Stomach (tissue), 4 donors: Measurements from ENCODE around the gene RBP7.

ENCODE experiments used
- EP300 ChIP-seq: sonication (generic); formaldehyde crosslinking; IDR thresholded peaks from one replicate; pipeline ENCODE4 v1.6.1; 2017; ENCODE audit warnings: antibody characterized with exemption
- POLR2A ChIP-seq, 4 donors: fragments of 450-650 bp; IDR thresholded peaks; one replicate each; pipeline ENCODE4 v1.6.1; 2016; ENCODE audit warnings: antibody characterized with exemption in 4 of 4, control low read depth in 2 of 4, mild to moderate bottlenecking in 1 of 4, moderate library complexity in 1 of 4
- POLR2AphosphoS5 ChIP-seq, 3 donors: sonication (generic); formaldehyde crosslinking; IDR thresholded peaks; one replicate each; pipeline ENCODE4 v1.6.1; 2016; ENCODE audit warnings: antibody characterized with exemption in 3 of 3
- TF ChIP-seq, protein P1 (sequence below), 7 experiments: fragments of 450-650 bp in 4 of 7; fragments of 200-600 bp in 3 of 7; sonication (generic) in 3 of 7; IDR thresholded peaks; one replicate each; pipeline ENCODE4 v1.5.1; 2016 to 2019; ENCODE audit warnings: antibody characterized with exemption in 7 of 7, control low read depth in 2 of 7, mild to moderate bottlenecking in 1 of 7

DNA sequence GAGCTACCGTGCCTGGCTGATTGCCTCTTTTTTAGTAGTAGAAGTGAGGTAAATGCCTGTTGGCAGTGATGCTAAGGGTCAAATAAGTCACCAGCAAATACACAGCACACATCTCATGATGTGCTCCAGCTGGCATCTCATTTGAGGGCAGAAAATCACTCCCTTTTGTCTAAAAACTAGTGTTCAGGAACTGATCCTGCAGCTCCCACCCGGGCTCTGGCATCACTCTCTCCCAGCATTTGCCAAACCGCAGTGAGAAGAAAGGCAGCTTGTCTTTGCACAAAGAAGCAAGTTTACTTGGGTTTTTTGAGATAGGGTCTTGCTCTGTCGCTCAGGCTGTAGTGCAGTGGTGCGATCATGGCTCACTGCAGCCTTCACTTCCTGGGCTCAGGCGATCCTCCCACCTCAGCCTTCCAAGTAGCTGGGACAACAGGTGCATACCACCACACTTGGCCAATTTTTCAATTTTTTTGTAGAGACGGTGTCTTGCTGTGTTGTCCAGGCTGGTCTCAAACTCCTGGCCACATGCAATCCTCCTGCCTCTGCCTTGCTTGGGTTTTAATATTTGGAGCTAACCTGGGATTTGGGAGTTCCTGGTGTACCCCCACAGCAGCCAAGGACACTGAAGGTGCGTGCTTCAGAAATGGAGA lies 4.1 kb downstream of the RBP7 start:
- TF ChIP-seq POLR2A (IDR thresholded peaks at IDR 0.05) (no peak), POLR2AphosphoS5 (IDR thresholded peaks at IDR 0.05) (no peak), EP300 (no peak)
- TF ChIP-seq, protein P1, sequence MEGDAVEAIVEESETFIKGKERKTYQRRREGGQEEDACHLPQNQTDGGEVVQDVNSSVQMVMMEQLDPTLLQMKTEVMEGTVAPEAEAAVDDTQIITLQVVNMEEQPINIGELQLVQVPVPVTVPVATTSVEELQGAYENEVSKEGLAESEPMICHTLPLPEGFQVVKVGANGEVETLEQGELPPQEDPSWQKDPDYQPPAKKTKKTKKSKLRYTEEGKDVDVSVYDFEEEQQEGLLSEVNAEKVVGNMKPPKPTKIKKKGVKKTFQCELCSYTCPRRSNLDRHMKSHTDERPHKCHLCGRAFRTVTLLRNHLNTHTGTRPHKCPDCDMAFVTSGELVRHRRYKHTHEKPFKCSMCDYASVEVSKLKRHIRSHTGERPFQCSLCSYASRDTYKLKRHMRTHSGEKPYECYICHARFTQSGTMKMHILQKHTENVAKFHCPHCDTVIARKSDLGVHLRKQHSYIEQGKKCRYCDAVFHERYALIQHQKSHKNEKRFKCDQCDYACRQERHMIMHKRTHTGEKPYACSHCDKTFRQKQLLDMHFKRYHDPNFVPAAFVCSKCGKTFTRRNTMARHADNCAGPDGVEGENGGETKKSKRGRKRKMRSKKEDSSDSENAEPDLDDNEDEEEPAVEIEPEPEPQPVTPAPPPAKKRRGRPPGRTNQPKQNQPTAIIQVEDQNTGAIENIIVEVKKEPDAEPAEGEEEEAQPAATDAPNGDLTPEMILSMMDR (IDR thresholded peaks at IDR 0.05), result no peak
